ENCODE results near the gene ANGPTL4.

Gene ANGPTL4

DNA sequence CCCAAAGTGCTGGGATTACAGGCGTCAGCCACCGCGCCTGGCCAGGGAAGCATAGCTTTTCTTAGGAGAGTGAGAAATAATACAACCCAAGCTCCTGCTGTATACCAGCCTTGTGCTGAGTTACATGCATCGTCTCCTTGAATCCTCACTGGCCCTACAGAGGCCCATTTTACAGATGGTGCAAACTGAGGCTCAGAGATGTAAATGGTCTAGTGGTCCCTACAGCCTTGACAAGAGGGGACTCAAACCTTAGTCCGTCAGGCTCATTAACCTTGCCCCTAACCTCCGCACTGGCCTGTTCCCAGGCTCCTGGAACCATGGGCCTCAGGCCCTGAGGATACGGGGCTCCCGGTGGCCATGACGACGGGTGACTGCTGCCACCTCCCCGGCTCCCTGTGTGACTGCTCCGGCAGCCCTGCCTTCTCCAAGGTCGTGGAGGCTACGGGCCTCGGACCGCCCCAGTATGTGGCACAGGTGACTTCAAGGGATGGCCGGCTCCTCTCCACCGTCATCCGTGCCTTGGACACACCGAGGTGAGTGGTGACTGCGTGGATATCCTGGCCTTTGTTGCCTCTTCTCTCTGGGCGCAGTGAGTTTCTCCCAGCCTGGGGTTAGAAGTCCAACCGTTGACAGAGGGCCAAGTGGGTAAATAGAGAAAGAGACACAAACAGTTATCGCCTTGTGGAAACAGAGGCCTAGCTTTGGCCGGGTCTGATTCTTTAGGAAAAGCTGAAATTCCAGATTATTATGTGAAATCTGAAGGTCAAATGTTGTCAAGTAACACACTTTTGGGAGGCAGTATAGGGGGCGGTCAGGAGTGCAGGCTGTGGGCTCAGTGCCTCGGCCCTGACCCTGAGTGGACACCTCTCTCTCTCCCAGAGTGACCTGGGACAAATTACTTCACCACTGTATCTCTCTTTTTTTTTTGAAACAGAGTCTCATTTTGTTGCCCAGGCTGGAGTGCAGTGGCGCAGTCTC, 57.8 kb downstream of the ANGPTL4 start:
- DNase-seq, result no peak

GRCh38 chr19:8423817-8424223, 59.9 kb downstream of the ANGPTL4 start:
- DNase-seq, result no peak
